HG02571 (cell line): ENCODE measurements around the gene NFATC1.

Experiments used
- ATAC-seq: cut with Tn5 transposase; IDR thresholded peaks from one replicate; pipeline ENCODE4 v1.9.1; 2021; ENCODE audit warnings: mild to moderate bottlenecking, moderate library complexity; ENCODE audit not compliant: unreplicated experiment

Gene NFATC1

GRCh38 chr18:79547413-79548076 is 151.8 kb downstream of the NFATC1 start:
- ATAC-seq = no peak

DNA sequence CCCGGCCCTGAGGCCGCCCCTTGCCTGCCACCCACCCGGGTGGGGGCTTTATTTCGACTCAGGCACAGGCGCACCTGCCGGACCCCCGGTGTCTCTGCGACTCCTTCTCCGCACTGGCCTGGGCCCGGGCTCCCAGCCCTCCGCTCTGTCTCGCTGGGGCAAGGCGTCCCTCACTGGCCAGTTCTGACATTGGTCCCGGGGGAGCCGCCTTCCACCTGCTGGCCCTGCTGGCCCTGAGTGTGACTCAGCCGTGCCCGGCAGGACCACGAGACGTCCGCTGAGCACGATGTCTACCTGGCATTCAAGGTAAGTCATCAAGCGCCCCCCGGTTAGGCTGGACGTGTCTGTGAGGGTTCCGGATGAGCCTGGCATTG is 152.3 kb downstream of the NFATC1 start:
- ATAC-seq = no peak

DNA sequence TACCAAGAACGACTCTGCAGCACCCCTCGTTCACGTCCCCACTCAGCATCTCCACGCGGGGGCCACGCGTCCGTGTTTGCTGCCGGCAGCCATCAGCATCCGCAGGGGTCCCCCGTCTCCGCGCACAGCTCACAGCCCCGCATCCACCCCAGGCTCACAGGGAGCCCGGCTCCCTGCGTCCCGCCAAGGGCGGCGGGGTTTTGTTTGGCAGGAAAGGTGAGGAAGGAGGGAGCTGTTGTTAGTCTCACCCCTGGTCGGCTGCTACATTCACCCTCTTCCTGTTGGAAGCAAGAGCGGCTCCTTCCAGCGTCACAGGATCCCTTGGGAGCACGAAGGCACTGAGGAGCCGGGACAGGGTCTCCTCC is 152.9 kb downstream of the NFATC1 start:
- ATAC-seq = no peak

DNA sequence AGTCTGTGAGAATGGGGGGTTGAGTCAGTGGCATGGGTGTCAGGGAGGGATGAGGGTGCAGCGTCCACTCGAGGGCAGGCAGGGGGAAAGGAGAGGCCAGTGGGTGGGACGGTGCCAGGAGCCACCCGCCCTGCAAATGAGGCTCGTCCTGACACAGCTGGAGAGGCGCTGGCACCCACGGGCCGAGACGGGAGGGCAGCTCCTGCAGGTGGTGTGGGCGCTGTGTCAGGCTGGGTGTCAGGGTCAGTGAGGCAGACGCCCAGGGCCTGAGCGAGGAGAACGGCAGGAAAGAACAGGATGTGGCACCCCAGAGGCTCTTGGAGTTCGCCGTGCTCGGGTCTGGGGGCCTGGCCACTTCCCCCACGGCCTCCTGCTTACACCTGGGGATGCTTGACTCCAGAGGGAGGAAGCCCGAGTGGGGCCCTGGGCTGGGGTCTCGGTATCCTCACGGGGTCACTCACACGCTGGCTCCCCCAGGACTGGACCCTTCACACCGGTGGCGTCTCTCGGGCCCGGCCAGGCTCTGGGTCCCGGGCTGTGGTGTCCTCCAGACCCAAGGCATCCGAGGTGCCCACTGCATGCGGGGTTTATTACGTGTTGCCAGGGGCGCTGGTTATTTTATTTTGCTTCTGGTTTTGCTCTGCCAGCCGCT is 153.4 kb downstream of the NFATC1 start:
- ATAC-seq = no peak

- no peak for ATAC-seq
These were observed 153.9 kb downstream of the NFATC1 start for GRCh38 chr18:79549638-79550000.

DNA sequence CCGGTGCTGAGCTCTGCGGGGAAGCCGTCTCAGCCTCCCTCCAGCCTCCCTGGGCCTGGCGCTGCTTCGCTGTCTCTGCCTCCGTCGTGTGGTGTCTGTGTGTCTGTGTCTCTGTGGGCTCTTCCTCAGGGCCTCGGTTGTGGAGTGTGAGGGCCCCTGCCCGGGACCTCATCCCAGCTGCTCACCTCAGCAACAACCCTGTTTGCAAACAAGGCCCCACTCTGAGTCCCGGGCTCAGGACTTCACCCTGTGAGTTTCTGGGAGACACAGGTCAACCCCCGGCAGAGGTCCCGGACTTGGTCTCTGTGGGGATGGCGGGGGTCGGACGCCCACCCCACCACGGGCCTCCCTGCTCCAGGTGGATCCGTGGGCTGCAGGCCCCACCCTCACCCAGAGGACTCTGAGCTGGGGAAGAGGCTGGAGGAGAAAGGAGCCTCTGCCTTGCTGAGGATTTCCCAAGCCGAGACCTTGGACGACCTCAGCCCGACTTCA is 156.5 kb downstream of the NFATC1 start:
- ATAC-seq = no peak

- ATAC-seq = no peak
These were observed 157.0 kb downstream of the NFATC1 start for GRCh38 chr18:79552696-79553095.

DNA sequence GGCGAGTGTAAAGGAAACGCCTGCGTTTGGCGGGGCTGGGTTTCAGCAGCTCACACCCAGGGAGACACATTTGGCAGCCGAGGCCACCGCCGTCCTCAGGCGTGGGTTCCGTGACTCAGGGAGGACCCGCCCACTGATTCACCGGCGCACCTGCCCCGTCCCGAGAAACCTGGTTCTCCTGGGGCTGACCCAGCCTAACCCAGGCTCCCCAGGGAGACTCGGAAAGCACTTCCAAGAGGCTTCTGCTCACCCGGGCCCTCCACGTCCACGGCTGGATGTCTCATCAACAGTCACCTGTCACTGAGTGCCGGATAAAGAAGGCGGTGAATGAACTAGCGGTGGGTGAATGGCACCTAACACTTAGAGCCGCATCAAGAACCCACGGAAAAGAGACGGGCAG is 157.4 kb downstream of the NFATC1 start:
- no peak for ATAC-seq

GRCh38 chr18:79553696-79554095 is 158.0 kb downstream of the NFATC1 start:
- ATAC-seq = no peak

DNA sequence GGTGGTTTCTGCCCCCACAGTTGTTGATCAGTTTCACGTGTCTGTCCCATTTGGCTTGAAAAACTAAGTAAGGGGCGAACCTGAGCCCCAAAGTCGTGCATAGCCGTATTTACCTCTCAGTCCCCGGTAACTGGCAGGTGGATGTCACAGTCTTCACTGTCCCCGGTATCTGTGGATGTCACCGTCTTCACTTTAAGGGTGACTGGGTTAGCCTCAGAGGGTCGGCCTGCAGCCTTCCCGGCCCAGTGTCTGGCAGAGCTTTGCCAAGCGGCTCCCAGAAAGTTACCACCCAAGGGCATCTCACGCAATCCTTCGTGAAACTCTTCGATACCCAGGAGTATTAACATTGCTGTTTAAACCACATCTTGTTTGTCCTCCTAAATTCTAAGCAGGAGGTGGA is 158.6 kb downstream of the NFATC1 start:
- ATAC-seq = no peak

GRCh38 chr18:79554945-79555645 is 159.4 kb downstream of the NFATC1 start:
- no peak for ATAC-seq

GRCh38 chr18:79555885-79556284 is 160.2 kb downstream of the NFATC1 start:
- no peak for ATAC-seq

DNA sequence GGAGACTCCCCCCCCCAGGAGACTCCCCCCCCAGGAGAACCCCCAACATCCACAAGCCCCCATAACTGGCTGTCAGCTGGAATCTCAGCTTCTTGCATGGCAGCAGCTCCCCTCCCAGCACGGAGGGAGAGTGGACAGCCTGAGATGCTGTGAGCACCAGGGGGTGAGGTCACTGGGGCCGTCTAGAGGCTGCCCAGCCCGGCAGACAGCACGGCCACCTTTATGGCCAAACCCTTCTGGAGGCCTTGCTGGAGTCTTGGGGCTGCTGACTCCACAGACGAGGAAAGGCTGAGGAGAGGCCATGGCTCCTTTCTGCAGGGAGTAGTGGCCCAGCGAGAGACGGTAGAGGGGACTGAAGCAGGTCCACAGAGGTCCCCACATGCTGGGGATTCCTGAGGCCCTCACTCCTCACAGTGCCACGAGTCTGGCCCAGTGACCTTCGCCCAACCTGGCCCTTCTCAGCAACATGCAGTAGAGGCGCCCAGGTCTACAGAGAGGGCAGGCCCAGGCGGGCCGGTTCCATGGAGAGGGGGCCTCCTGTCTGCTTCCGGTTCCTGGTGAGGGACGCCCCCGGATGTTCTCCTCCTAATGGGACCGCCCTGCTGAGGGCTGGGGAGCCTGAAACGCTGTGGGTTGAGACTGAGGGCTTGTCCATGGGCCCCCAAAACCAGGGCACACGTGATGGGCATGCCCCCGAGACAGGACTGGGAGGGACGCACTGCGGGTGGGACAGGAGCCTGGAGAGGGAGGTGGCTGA is 161.3 kb downstream of the NFATC1 start:
- ATAC-seq = no peak

GRCh38 chr18:79558196-79558932 is 162.6 kb downstream of the NFATC1 start:
- ATAC-seq = no peak

DNA sequence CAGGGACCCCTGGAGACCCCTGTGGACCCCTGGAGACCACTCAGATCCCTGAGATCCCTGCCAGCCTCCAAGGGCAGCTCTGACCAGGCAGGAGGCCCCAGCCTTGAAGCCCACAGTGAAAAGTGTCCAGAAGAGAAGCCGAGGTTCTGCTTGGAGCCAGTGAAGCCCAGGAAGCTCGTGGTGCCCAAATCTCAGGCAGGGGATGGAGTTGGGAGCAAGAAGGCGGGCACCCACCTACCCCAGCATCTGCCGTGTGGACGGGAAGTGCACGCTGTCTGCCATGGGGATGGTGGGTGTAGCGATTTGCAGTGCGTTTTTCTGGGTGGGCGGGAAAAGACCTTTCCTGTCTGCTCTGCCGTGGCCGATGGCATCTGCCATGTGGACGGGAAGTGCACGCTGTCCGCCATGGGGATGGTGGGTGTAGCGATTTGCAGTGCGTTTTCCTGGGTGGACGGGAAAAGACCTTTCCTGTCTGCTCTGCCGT is 163.2 kb downstream of the NFATC1 start:
- no peak for ATAC-seq

- no peak for ATAC-seq
These were observed 163.7 kb downstream of the NFATC1 start for GRCh38 chr18:79559436-79559835.

DNA sequence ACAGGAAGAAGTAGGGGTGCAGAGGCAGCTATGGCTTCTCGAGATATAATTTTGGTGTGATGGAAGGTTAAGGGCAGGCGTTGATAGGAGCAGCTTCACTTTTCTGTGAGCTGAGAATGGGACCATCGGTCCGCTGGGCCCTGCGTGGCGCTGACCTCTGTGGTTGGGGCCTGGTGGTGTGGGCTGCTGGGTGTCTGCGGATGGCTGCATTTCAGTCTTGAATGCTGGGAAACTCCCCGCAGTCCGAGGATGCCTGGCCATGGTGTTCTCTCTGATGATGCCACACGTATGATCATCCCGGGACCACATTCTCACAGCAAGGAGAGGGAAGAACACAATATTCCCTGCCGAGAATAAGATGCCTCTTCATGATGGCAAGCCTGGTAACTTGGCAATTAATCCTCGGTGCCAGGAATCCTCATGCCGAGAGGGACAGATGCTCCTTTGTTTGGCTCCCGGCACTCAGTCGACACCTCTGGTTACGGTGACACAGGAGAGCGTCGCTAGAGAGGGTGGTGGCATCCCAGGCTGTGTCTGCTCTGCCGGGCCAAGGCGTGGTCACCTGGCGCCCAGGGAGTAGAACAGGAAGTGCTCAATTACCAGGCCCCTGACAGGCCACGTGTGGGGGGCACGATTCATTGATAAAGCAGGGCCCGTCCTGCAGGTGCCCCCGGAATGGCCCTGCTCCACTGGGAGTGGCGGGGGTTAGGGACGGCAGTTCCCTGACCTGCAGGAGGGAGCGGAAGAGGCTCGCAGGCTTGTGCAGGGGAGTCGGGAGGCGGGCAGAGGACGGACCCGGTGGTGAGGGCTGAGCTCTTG is 164.5 kb downstream of the NFATC1 start:
- ATAC-seq = no peak

- ATAC-seq = no peak
These were observed 165.1 kb downstream of the NFATC1 start for GRCh38 chr18:79560861-79561210.

DNA sequence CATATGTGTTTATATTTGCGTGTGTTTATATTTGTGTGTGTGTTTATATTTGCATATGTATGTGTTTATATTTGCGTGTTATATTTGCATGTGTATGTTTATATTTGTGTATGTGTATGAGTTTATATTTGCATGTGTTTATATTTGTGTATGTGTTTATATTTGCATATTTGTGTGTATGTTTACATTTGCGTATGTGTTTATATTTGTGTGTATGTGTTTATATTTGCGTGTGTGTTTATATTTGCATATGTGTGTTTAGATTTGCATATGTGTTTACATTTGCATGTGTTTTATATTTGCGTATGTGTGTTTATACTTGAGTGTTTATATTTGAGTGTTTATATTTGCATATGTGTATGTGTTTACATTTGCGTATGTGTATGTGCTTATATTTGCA is 168.2 kb downstream of the NFATC1 start:
- ATAC-seq = no peak

DNA sequence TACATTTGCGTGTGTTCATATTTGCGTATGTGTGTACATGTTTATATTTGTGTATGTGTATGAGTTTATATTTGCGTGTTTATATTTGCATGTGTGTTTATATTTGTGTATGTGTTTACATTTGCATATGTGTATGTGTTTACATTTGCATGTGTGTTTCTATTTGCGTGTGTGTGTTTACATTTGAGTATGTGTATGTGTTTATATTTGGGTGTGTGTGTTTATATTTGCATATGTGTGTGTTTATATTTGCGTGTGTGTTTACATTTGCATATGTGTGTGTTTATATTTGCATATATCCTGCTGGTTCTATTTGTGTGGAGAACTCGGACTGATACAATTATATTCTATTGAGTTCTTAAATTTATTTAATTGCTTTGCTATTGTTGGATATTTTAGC is 168.7 kb downstream of the NFATC1 start:
- ATAC-seq = no peak
